ENCODE measurements around the gene BLID. TPM values are rescaled to one million over a fixed set of nuclear protein-coding genes. Genes with fewer than 3 reads are reported as not detected.

BLID gene
- total RNA-seq, 1 experiment from 2014 or later, result not detected

DNA sequence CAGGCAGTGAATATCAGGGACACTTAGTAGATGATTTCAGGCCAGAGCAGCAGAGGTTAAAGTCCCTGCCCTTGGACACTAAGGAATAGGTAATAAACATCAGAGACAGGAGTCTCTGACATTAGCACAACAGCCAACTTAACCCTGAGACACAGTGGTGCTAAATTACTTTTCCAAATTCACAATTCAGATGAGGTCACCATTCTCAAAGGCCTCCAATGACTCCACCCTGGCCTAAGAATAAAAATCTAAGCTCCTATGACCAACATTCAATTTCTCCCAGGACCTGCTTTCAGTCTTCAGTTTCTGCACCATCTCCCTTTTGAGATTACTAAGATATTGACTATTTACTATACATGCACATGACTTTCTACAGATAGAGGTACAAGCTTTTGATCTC lies 42.0 kb downstream of the BLID start:
- Mint-ChIP-seq H3K27ac (no peak overlapping the region), H3K36me3 (ENCODE audit: insufficient read depth in 1 of 3, low read depth in 3 of 3) (no peaks in the 10 kb centered on the region), H3K4me3 (no peak overlapping the region), H3K4me1 (peaks cover 11 to 15% of the 10 kb centered on the region in 2 experiments), H3K9me3 (no peaks in the 10 kb centered on the region), H3K27me3 (ENCODE audit: low read depth) (peaks cover 2% of the 10 kb centered on the region; the same call in 1 of the 2 replicates)
- Histone ChIP-seq H2AFZ (ENCODE audit: low read length) (no peak overlapping the region), H2AK5ac (ENCODE audit: insufficient read length, low read length) (no peak overlapping the region), H3K56ac (ENCODE audit: insufficient read length, low read depth, low read length) (no peak overlapping the region), H3K4ac (ENCODE audit: low read depth, low read length) (no peak overlapping the region), H2BK12ac (ENCODE audit: insufficient read length, low read depth, low read length) (no peak overlapping the region), H3K4me2 (ENCODE audit: insufficient read depth, insufficient read length, low read length) (no peak overlapping the region), H3K9me3 (ENCODE audit: control insufficient read depth, low read depth, low read length) (no peaks in the 10 kb centered on the region), H3K27ac (ENCODE audit: insufficient read length, low read depth, low read length) (no peak overlapping the region), H3K79me2 (ENCODE audit: insufficient read depth, low read length) (no peaks in the 10 kb centered on the region), H4K8ac (replicated peaks; ENCODE audit: insufficient read length, low read depth, low read length) (no peak overlapping the region), H3K27me3 (ENCODE audit: insufficient read depth, low read length) (no peaks in the 10 kb centered on the region), H3K18ac (ENCODE audit: insufficient read length, low read depth, low read length) (no peak overlapping the region), H2BK20ac (ENCODE audit: low read depth, low read length, poor library complexity, severe bottlenecking) (no peak overlapping the region), H3K4me1 (ENCODE audit: insufficient read depth, low read length) (no peaks in the 10 kb centered on the region; the same call in 1 of the 2 replicates), H3K23ac (ENCODE audit: insufficient read length, low read depth, low read length) (no peak overlapping the region), H2BK5ac (ENCODE audit: insufficient read length, low read length) (no peak overlapping the region), H2BK120ac (ENCODE audit: low read depth, low read length, poor library complexity, severe bottlenecking) (no peak overlapping the region), H4K91ac (ENCODE audit: insufficient read length, low read depth, low read length) (no peak overlapping the region), H3K79me1 (ENCODE audit: insufficient read depth, low read depth, low read length, poor library complexity, severe bottlenecking) (no peaks in the 10 kb centered on the region), H3K14ac (ENCODE audit: insufficient read depth, low read length) (no peak overlapping the region), H3K23me2 (ENCODE audit: insufficient read length, low read depth, low read length, poor library complexity, severe bottlenecking) (no peaks in the 10 kb centered on the region), H4K5ac (ENCODE audit: insufficient read length, low read depth, low read length) (no peak overlapping the region), H3T11ph (ENCODE audit: low read length) (no peak overlapping the region), H4K20me1 (ENCODE audit: control insufficient read depth, insufficient read depth, insufficient read length) (no peaks in the 10 kb centered on the region), H3K9ac (ENCODE audit: extremely low read depth, insufficient read length, low read length) (no peak overlapping the region), H2BK15ac (ENCODE audit: low read depth, low read length) (no peak overlapping the region)
- TF ChIP-seq, protein P1, sequence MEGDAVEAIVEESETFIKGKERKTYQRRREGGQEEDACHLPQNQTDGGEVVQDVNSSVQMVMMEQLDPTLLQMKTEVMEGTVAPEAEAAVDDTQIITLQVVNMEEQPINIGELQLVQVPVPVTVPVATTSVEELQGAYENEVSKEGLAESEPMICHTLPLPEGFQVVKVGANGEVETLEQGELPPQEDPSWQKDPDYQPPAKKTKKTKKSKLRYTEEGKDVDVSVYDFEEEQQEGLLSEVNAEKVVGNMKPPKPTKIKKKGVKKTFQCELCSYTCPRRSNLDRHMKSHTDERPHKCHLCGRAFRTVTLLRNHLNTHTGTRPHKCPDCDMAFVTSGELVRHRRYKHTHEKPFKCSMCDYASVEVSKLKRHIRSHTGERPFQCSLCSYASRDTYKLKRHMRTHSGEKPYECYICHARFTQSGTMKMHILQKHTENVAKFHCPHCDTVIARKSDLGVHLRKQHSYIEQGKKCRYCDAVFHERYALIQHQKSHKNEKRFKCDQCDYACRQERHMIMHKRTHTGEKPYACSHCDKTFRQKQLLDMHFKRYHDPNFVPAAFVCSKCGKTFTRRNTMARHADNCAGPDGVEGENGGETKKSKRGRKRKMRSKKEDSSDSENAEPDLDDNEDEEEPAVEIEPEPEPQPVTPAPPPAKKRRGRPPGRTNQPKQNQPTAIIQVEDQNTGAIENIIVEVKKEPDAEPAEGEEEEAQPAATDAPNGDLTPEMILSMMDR (conservative IDR thresholded peaks at IDR 0.05), result no peak
- no peak for DNase-seq
